NCI-H2107 (cell line): ENCODE measurements around the gene SFXN3.

Experiments used
- DNase-seq: peaks from one replicate; lab custom pipeline; 2025; lab: John Stamatoyannopoulos, UW

The SFXN3 gene

GRCh38 chr10:101060036-101060950 lies 29.3 kb downstream of the SFXN3 start:
- peak; percentile 75 for DNase-seq

- DNase-seq = peak; percentile 57
These were observed 30.1 kb downstream of the SFXN3 start for GRCh38 chr10:101060951-101061623.

- DNase-seq = no peak
These were observed 30.7 kb downstream of the SFXN3 start, which contains the start of gene KAZALD1 for GRCh38 chr10:101061624-101062231. TSS of gene KAZALD1 (plus strand) at chr10:101061989. CDS start at chr10:101062593, 604 bp downstream.

- DNase-seq = no peak
These were observed 31.4 kb downstream of the SFXN3 start for GRCh38 chr10:101062232-101063049.

- no peak for DNase-seq
These were observed 32.1 kb downstream of the SFXN3 start for GRCh38 chr10:101063050-101063525.

GRCh38 chr10:101063548-101064414 lies 32.7 kb downstream of the SFXN3 start:
- no peak for DNase-seq

GRCh38 chr10:101064415-101065030 lies 33.5 kb downstream of the SFXN3 start:
- DNase-seq = no peak

GRCh38 chr10:101065481-101066145 lies 34.6 kb downstream of the SFXN3 start:
- no peak for DNase-seq

GRCh38 chr10:101066146-101066895 lies 35.3 kb downstream of the SFXN3 start:
- DNase-seq = no peak

GRCh38 chr10:101066896-101067355 lies 35.9 kb downstream of the SFXN3 start:
- no peak for DNase-seq

GRCh38 chr10:101067356-101068083 lies 36.5 kb downstream of the SFXN3 start:
- peak; percentile 8 for DNase-seq

- DNase-seq = no peak
These were observed 38.4 kb downstream of the SFXN3 start for GRCh38 chr10:101069441-101069840.

GRCh38 chr10:101070098-101070497 lies 39.1 kb downstream of the SFXN3 start:
- no peak for DNase-seq

- no peak for DNase-seq
These were observed 40.3 kb downstream of the SFXN3 start for GRCh38 chr10:101071267-101071884.

GRCh38 chr10:101071885-101072433 lies 40.9 kb downstream of the SFXN3 start:
- no peak for DNase-seq

GRCh38 chr10:101072923-101073322 lies 41.9 kb downstream of the SFXN3 start:
- no peak for DNase-seq

GRCh38 chr10:101073631-101074030 lies 42.6 kb downstream of the SFXN3 start:
- no peak for DNase-seq
